ENCODE data around the gene NFASC. TPM values are rescaled to one million over a fixed set of nuclear protein-coding genes. Genes with fewer than 3 reads are reported as not detected.

The NFASC gene
- total and polyA plus RNA-seq, 9 of the 15 experiments (the other 6 are each of a cell fraction or from before 2014, with no cell fraction given) = 0.03 to 0.16 (median 0.06) TPM; not detected in 6

DNA sequence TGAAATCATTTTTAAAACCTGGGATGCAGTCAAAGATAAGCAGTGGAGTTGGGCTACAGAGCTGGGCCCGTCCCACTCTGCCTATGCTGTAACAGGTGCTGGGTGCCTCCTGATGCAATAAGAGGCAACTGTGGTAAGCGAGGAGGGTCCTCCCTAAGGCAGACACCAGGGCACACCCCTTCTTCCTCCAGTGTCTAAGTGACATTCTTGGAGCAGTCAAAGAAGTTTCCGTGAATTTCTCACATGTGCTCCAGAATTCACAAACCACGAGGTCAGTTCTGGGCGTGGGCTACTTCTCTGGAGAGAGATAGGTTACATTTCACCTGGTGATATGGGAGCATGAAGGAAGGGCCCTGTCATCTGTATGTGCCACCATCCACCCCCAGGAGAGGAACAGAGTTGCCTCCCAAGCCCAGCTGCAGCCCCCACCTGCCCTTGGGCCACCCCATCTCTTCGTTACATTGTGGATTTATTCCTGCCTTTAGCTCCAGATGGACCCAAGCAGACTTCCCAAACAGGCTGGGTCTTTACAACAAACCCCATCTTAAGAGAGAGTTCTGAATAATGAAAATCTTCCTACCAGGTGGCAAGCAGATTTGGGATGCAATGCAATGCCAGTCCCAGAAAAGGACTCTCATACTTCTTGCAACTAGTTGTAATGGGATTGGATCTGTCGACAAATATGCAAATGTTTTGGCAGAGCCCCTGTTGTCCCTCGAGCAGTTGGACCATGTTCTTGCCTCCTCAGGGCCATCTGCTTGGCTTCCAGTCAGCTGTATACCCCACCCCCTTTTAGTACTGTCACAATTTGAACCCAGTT, 89.9 kb downstream of the NFASC start (continued):
- TF ChIP-seq NCOA2 (IDR thresholded peaks at IDR 0.05; ENCODE audit: partially characterized antibody in 2 of 2) (no peak), SMARCA4 (IDR thresholded peaks at IDR 0.05) (peak; percentile 56; the same call in 1 of the 2 replicates), CBX8 (IDR thresholded peaks at IDR 0.05; ENCODE audit: borderline replicate concordance, extremely low read depth, low read depth, low read length, poor library complexity, severe bottlenecking) (no peak), SOX6 (IDR thresholded peaks at IDR 0.05) (peak; percentile 68; the same call in 1 of the 2 replicates), PHTF2 (CRISPR knock-in tag; IDR thresholded peaks at IDR 0.05) (no peak), KDM1A (IDR thresholded peaks at IDR 0.05) (no peak), EP300 (IDR thresholded peaks at IDR 0.05; ENCODE audit: low read length) (peak; percentile 89), TRIM24 (IDR thresholded peaks at IDR 0.05) (peak; percentile 69 to 93; a peak in 2 of 4 replicates), CHD2 (IDR thresholded peaks at IDR 0.05; ENCODE audit: low read depth, low read length) (no peak), NUFIP1 (IDR thresholded peaks at IDR 0.05; ENCODE audit: partially characterized antibody) (no peak), MCM3 (IDR thresholded peaks at IDR 0.05) (no peak), YY1 (IDR thresholded peaks at IDR 0.05; ENCODE audit: borderline replicate concordance in 1 of 3, control insufficient read depth in 1 of 3, extremely low read depth in 1 of 3, insufficient read depth in 3 of 3, insufficient read length in 1 of 3, insufficient replicate concordance in 2 of 3, low read depth in 1 of 3, low read length in 2 of 3) (no peak), TCFL5 (CRISPR knock-in tag; conservative IDR thresholded peaks at IDR 0.05) (no peak), JUN (IDR thresholded peaks at IDR 0.05; ENCODE audit: borderline replicate concordance, low read depth, low read length) (no peak), JUN (CRISPR knock-in tag; IDR thresholded peaks at IDR 0.05; ENCODE audit: borderline replicate concordance) (no peak), SRSF1 (IDR thresholded peaks at IDR 0.05; ENCODE audit: low read depth, low read length) (no peak), HDAC1 (IDR thresholded peaks at IDR 0.05) (no peak), MTA1 (IDR thresholded peaks at IDR 0.05; ENCODE audit: borderline replicate concordance) (no peak; the same call in 1 of the 2 replicates), ZNF165 (CRISPR knock-in tag; IDR thresholded peaks at IDR 0.05; ENCODE audit: borderline replicate concordance) (no peak), ETV1 (tag; conservative IDR thresholded peaks at IDR 0.05; ENCODE audit: low read depth) (no peak), ZNF76 (CRISPR knock-in tag; IDR thresholded peaks at IDR 0.05; ENCODE audit: borderline replicate concordance) (peak; percentile 68; the same call in 1 of the 2 replicates), TAF1 (IDR thresholded peaks at IDR 0.05; ENCODE audit: control insufficient read depth, extremely low read depth, insufficient read depth, low read length, severe bottlenecking) (no peak), SRSF3 (IDR thresholded peaks at IDR 0.05; ENCODE audit: insufficient read depth, low read length) (no peak)
- TF ChIP-seq, protein P1, sequence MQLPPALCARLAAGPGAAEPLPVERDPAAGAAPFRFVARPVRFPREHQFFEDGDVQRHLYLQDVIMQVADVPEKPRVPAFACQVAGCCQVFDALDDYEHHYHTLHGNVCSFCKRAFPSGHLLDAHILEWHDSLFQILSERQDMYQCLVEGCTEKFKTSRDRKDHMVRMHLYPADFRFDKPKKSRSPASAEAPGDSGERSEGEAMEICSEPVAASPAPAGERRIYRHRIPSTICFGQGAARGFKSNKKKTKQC (CRISPR knock-in tag; IDR thresholded peaks at IDR 0.05) = no peak
- TF ChIP-seq, protein P2, sequence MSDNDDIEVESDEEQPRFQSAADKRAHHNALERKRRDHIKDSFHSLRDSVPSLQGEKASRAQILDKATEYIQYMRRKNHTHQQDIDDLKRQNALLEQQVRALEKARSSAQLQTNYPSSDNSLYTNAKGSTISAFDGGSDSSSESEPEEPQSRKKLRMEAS (CRISPR knock-in tag; IDR thresholded peaks at IDR 0.05) = no peak
- TF ChIP-seq, protein P3, sequence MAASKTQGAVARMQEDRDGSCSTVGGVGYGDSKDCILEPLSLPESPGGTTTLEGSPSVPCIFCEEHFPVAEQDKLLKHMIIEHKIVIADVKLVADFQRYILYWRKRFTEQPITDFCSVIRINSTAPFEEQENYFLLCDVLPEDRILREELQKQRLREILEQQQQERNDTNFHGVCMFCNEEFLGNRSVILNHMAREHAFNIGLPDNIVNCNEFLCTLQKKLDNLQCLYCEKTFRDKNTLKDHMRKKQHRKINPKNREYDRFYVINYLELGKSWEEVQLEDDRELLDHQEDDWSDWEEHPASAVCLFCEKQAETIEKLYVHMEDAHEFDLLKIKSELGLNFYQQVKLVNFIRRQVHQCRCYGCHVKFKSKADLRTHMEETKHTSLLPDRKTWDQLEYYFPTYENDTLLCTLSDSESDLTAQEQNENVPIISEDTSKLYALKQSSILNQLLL (CRISPR knock-in tag; IDR thresholded peaks at IDR 0.05; ENCODE audit: borderline replicate concordance) = no peak

Data from K562 (cell line).